Measurements from ENCODE around the gene PIK3CB. TPM values are rescaled to one million over a fixed set of nuclear protein-coding genes. Genes with fewer than 3 reads are reported as not detected.
A peak's percentile ranks its signal among the peaks of the same experiment; 100 is the strongest.
"Not testable (repeated sequence)": the region's sequence is repeated elsewhere in the genome, so short reads cannot be mapped to it uniquely, and the experiment has no call there.

PIK3CB gene
- total and polyA plus RNA-seq, 2 donors, result 11.7 to 20.2 TPM

DNA sequence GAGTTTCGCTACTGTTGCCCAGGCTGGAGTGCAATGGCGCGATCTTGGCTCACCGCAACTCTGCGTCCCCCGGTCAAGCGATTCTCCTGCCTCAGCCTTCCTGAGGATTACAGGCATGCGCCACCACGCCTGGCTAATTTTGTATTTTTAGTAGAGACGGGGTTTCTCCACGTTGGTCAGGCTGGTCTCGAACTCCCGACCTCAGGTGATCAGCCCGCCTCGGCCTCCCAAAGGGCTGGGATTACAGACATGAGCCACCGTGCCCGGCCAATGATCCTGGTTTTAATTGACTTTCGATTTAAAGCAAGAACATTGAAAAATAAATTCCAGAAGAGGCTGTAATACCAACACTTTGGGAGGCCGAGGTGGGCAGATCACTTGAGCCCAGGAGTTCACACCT lies 1.1 kb upstream of the PIK3CB start:
- H3K27me3 ChIP-seq (ENCODE audit: control insufficient read depth in 2 of 2, insufficient read depth in 1 of 2, low read length in 1 of 2); H3K9me3 ChIP-seq (ENCODE audit: control insufficient read depth in 2 of 2, insufficient read depth in 1 of 2, low read length in 1 of 2); H3K36me3 ChIP-seq (ENCODE audit: control insufficient read depth in 2 of 2, insufficient read depth in 2 of 2, low read length in 1 of 2); DNase-seq (ENCODE audit: low read depth in 6 of 9, low spot score in 9 of 9); H3K4me3 ChIP-seq (ENCODE audit: low read length in 2 of 2): not testable (repeated sequence)
- Histone ChIP-seq H3K27ac (ENCODE audit: low read depth in 1 of 2, low read length in 1 of 2) (peak overlapping the region in 1 of 2 donors; percentile 18), H3K4me1 (ENCODE audit: control insufficient read depth in 2 of 2, insufficient read depth in 2 of 2, low read length in 2 of 2) (peaks cover 8 to 15% of the 10 kb centered on the region in 2 donors)
- whole genome bisulfite sequencing, result 98% methylated on average over 19 of the region's 19 CpGs

DNA sequence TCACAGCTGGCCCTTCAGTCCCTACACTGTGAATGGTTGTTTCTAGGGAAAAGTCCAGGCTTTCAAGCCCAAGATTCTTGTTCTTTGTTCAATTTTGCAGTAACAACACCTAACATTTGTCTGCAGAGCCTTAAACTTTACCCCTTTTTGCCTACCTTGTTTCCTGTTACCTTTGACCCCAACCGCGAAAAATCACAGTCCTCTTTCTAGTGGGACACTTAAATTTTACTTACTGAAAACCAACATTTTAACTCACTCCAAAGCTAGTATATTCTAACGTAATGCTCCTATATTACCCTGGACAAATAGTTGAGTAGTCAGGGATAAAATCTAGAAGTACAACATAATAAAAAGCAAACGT lies 649 bp upstream of the PIK3CB start:
- peaks cover 8 to 15% of the 10 kb centered on the region in 2 donors for H3K4me1 ChIP-seq (ENCODE audit: control insufficient read depth in 2 of 2, insufficient read depth in 2 of 2, low read length in 2 of 2)
- peak overlapping the region; percentile 85 to 98 for H3K27ac ChIP-seq (ENCODE audit: low read depth in 1 of 2, low read length in 1 of 2)
- peak in 3 of 9 donors; percentile 8 to 21 (median 18) for DNase-seq (ENCODE audit: low read depth in 6 of 9, low spot score in 9 of 9)
- WGBS, result 79% methylated on average over 4 of the region's 4 CpGs
- no peaks in the 10 kb centered on the region for H3K36me3 ChIP-seq (ENCODE audit: control insufficient read depth in 2 of 2, insufficient read depth in 2 of 2, low read length in 1 of 2)
- no peaks in the 10 kb centered on the region for H3K9me3 ChIP-seq (ENCODE audit: control insufficient read depth in 2 of 2, insufficient read depth in 1 of 2, low read length in 1 of 2)
- H3K27me3 ChIP-seq (ENCODE audit: control insufficient read depth in 2 of 2, insufficient read depth in 1 of 2, low read length in 1 of 2), result no peaks in the 10 kb centered on the region
- peak overlapping the region; percentile 83 for H3K4me3 ChIP-seq (ENCODE audit: low read length in 2 of 2)

DNA sequence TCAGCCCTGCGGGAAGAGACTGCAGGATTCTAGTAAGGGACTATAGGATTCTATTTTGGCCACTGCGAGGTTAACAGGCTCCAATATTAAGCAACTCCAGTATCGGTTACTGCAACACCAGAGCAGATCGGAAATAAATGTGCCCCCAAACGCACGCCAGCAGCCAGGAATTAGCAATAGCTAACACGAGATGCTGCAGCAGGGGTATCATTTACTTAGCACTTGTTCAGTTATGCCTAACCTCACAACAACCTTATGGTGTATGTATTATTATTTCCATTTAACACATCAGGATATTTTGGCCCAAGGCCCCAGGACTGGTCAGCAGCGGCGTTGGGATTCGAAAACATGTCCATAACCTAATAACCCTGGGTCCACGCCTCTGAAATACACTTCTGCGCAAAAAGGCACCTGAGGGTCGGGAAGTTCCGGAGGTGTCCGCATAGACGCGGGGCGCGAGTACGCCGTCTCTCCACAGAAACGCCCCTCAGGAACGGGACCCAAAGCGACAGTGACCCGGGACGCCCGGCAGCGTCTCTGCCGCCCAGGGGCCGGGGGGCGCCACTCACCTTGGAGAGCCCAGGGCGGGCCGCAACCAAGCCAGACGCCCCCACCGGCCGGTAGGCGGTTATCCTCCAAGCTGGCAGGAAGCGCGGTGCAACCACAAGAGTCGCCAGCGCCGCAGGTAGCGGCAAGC lies 681 bp downstream of the PIK3CB start:
- H3K27me3 ChIP-seq (ENCODE audit: control insufficient read depth in 2 of 2, insufficient read depth in 1 of 2, low read length in 1 of 2), result no peaks in the 10 kb centered on the region
- peaks cover 8 to 15% of the 10 kb centered on the region in 2 donors for H3K4me1 ChIP-seq (ENCODE audit: control insufficient read depth in 2 of 2, insufficient read depth in 2 of 2, low read length in 2 of 2)
- H3K9me3 ChIP-seq (ENCODE audit: control insufficient read depth in 2 of 2, insufficient read depth in 1 of 2, low read length in 1 of 2), result no peaks in the 10 kb centered on the region
- WGBS, result under 1% methylated on average over 43 of the region's 43 CpGs
- no peaks in the 10 kb centered on the region for H3K36me3 ChIP-seq (ENCODE audit: control insufficient read depth in 2 of 2, insufficient read depth in 2 of 2, low read length in 1 of 2)
- peak overlapping the region; percentile 81 to 98 for H3K27ac ChIP-seq (ENCODE audit: low read depth in 1 of 2, low read length in 1 of 2)
- peak in 2 of 9 donors; percentile 28 to 29 for DNase-seq (ENCODE audit: low read depth in 6 of 9, low spot score in 9 of 9)
- peak overlapping the region; percentile 83 for H3K4me3 ChIP-seq (ENCODE audit: low read length in 2 of 2)

DNA sequence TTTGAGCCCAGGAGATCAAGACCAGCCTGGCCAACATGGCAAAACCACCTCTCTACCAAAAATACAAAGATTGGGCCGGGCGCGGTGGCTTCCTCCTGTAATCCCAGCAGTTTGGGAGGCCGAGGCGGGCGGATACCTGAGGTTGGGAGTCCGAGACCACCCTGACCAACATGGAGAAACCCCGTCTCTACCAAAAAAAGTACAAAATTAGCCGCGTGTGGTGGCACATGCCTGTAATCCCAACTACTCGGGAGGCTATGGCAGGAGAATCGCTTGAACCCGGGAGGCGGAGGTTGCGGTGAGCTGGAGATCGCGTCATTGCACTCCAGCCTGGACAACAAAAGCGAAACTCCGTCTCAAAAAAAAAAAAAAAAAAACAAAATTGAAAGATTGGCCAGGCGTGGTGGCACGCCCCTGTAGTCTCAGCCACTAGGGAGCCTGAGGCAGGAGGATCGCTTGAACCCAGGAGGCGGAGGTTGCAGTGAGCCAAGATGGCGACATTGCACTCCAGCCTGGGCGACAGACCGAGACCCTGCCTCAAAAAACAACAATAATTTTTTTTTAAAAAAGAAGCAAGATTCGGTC lies 2.2 kb downstream of the PIK3CB start:
- 98% methylated on average over 27 of the region's 27 CpGs for WGBS
- Histone ChIP-seq H3K27ac (ENCODE audit: low read depth in 1 of 2, low read length in 1 of 2) (peak overlapping the region in 1 of 2 donors; percentile 36), H3K4me1 (ENCODE audit: control insufficient read depth in 2 of 2, insufficient read depth in 2 of 2, low read length in 2 of 2) (peaks cover 8 to 15% of the 10 kb centered on the region in 2 donors)
- H3K27me3 ChIP-seq (ENCODE audit: control insufficient read depth in 2 of 2, insufficient read depth in 1 of 2, low read length in 1 of 2); H3K36me3 ChIP-seq (ENCODE audit: control insufficient read depth in 2 of 2, insufficient read depth in 2 of 2, low read length in 1 of 2); DNase-seq (ENCODE audit: low read depth in 6 of 9, low spot score in 9 of 9); H3K4me3 ChIP-seq (ENCODE audit: low read length in 2 of 2); H3K9me3 ChIP-seq (ENCODE audit: control insufficient read depth in 2 of 2, insufficient read depth in 1 of 2, low read length in 1 of 2): not testable (repeated sequence)

DNA sequence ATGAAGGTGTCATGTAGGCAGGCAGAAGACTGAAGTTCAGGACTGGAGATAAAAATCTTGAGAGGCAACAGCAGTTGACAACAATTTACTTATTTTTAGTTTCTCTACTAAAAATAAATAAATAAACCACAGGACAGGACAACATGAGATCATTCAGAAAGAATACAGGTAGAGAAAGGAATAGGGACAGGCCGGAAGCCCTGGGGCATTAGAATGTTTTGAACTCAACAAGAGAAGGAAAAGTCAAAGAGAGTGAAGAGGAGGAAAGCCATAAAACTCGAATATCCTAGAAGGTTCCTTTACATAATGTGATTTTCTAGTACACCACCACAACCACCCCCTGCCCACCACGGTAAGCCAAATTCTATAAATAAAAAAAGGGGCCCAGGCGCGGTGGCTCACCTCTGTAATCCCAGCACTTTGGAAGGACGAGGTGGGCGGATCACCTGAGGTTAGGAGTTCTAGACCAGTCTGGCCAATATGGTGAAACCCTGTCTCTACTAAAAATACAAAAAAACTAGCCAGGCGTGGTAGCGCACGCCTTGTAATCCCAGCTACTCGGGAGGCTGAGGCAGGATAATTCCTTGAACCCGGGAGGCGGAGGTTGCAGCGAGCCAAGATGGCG lies 4.7 kb downstream of the PIK3CB start:
- Histone ChIP-seq H3K36me3 (ENCODE audit: control insufficient read depth in 2 of 2, insufficient read depth in 2 of 2, low read length in 1 of 2) (peaks cover 5 to 9% of the 10 kb centered on the region in 2 donors), H3K4me3 (ENCODE audit: low read length in 2 of 2) (no peak overlapping the region), H3K27ac (ENCODE audit: low read depth in 1 of 2, low read length in 1 of 2) (no peak overlapping the region), H3K27me3 (ENCODE audit: control insufficient read depth in 2 of 2, insufficient read depth in 1 of 2, low read length in 1 of 2) (no peaks in the 10 kb centered on the region), H3K9me3 (ENCODE audit: control insufficient read depth in 2 of 2, insufficient read depth in 1 of 2, low read length in 1 of 2) (no peaks in the 10 kb centered on the region), H3K4me1 (ENCODE audit: control insufficient read depth in 2 of 2, insufficient read depth in 2 of 2, low read length in 2 of 2) (peaks cover 5 to 11% of the 10 kb centered on the region in 2 donors)
- no peak for DNase-seq (ENCODE audit: low read depth in 6 of 9, low spot score in 9 of 9)
- WGBS, result 98% methylated on average over 15 of the region's 15 CpGs

DNA sequence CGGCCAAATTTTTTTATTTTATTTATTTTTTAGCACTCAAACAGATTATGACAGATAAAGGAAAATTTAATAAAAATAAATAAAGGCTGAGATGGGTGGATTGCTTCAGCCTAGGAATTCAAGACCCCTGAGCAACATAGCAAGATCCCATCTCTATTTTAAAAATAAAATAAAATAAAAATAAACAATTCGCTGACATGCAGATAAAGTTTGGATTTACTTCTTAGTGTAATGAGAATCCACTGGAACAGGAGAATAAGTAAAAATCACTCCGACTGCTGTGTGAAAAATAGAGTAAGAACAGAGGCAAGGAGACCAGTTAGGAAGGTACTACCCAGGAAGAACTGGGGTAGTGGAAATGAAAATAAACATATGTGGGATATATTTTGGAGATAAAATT lies 5.6 kb downstream of the PIK3CB start:
- no peak for DNase-seq (ENCODE audit: low read depth in 6 of 9, low spot score in 9 of 9)
- Histone ChIP-seq H3K36me3 (ENCODE audit: control insufficient read depth in 2 of 2, insufficient read depth in 2 of 2, low read length in 1 of 2) (peaks cover 6 to 9% of the 10 kb centered on the region in 2 donors), H3K4me1 (ENCODE audit: control insufficient read depth in 2 of 2, insufficient read depth in 2 of 2, low read length in 2 of 2) (peaks cover 5 to 10% of the 10 kb centered on the region in 2 donors), H3K4me3 (ENCODE audit: low read length in 2 of 2) (no peak overlapping the region), H3K27me3 (ENCODE audit: control insufficient read depth in 2 of 2, insufficient read depth in 1 of 2, low read length in 1 of 2) (no peaks in the 10 kb centered on the region), H3K27ac (ENCODE audit: low read depth in 1 of 2, low read length in 1 of 2) (no peak overlapping the region), H3K9me3 (ENCODE audit: control insufficient read depth in 2 of 2, insufficient read depth in 1 of 2, low read length in 1 of 2) (no peaks in the 10 kb centered on the region)
- WGBS, result 96% methylated on average over 3 of the region's 3 CpGs

DNA sequence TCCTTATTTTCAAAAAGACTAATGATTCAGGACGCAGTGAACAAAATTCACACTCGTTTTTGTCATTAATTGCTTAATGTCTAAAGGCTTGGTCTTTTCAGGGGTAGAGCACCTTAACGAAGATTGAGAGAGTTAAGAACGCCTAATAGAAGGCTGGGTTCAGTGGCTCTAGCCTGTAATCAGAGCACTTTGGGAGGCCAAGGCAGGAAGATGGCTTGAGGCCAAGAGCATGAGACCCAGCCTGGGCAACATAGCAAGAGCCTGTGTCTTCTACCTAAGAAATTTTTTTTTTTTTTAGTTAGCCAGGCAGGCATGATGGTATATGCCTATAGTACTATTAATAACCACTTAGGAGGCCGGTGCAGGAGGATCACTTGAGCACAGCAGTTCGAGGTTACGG lies 7.5 kb downstream of the PIK3CB start:
- Histone ChIP-seq H3K4me3 (ENCODE audit: low read length in 2 of 2) (no peak overlapping the region), H3K9me3 (ENCODE audit: control insufficient read depth in 2 of 2, insufficient read depth in 1 of 2, low read length in 1 of 2) (no peaks in the 10 kb centered on the region), H3K4me1 (ENCODE audit: control insufficient read depth in 2 of 2, insufficient read depth in 2 of 2, low read length in 2 of 2) (no peaks in the 10 kb centered on the region), H3K36me3 (ENCODE audit: control insufficient read depth in 2 of 2, insufficient read depth in 2 of 2, low read length in 1 of 2) (peaks cover 6 to 9% of the 10 kb centered on the region in 2 donors), H3K27me3 (ENCODE audit: control insufficient read depth in 2 of 2, insufficient read depth in 1 of 2, low read length in 1 of 2) (no peaks in the 10 kb centered on the region), H3K27ac (ENCODE audit: low read depth in 1 of 2, low read length in 1 of 2) (no peak overlapping the region)
- DNase-seq (ENCODE audit: low read depth in 6 of 9, low spot score in 9 of 9), result no peak
- WGBS, result 92% methylated on average over 7 of the region's 7 CpGs

DNA sequence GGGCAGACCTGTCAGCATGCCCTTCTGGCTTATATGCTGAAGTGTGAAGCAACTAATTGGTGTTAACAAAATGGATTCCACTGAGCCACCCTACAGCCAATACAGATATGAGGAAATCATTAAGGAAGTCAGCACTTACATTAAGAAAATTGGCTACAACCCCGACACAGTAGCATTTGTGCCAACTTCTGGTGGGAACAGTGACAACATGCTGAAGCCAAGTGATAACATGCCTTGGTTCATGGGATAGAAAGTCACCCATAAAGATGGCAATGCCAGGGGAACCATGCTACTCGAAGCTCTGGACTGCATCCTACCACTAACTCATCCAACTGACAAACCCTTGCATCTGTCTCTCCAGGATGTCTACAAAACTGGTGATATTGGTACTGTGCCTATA lies 9.4 kb downstream of the PIK3CB start:
- Histone ChIP-seq H3K27me3 (ENCODE audit: control insufficient read depth in 2 of 2, insufficient read depth in 1 of 2, low read length in 1 of 2) (no peaks in the 10 kb centered on the region), H3K4me3 (ENCODE audit: low read length in 2 of 2) (no peak overlapping the region), H3K9me3 (ENCODE audit: control insufficient read depth in 2 of 2, insufficient read depth in 1 of 2, low read length in 1 of 2) (no peaks in the 10 kb centered on the region), H3K27ac (ENCODE audit: low read depth in 1 of 2, low read length in 1 of 2) (no peak overlapping the region), H3K36me3 (ENCODE audit: control insufficient read depth in 2 of 2, insufficient read depth in 2 of 2, low read length in 1 of 2) (peaks cover 6 to 9% of the 10 kb centered on the region in 2 donors), H3K4me1 (ENCODE audit: control insufficient read depth in 2 of 2, insufficient read depth in 2 of 2, low read length in 2 of 2) (no peaks in the 10 kb centered on the region)
- 93% methylated on average over 2 of the region's 2 CpGs for WGBS
- no peak for DNase-seq (ENCODE audit: low read depth in 6 of 9, low spot score in 9 of 9)

DNA sequence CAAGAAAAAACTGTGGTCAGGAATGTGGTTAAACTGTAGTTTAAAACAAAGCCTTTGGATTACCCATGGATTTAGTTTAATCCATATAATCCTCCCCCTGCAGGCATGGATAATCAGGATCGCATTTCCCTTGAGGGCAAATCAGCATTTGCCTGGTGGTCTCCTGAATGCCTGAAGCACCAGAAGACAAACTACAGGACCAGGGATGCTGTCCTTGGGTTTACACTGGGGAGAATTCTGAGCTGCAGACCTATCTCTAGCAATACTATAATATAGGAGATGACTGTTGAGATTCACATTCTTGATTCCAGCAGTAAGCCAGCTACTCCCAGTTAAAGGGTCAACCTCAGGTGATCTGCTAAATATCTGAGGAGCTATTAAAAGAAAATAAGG lies 10.6 kb downstream of the PIK3CB start:
- WGBS, result 98% methylated on average over 1 of the region's 1 CpG
- no peak overlapping the region for H3K4me3 ChIP-seq (ENCODE audit: low read length in 2 of 2)
- peaks cover 6 to 9% of the 10 kb centered on the region in 2 donors for H3K36me3 ChIP-seq (ENCODE audit: control insufficient read depth in 2 of 2, insufficient read depth in 2 of 2, low read length in 1 of 2)
- H3K9me3 ChIP-seq (ENCODE audit: control insufficient read depth in 2 of 2, insufficient read depth in 1 of 2, low read length in 1 of 2), result no peaks in the 10 kb centered on the region
- DNase-seq (ENCODE audit: low read depth in 6 of 9, low spot score in 9 of 9), result no peak
- H3K27ac ChIP-seq (ENCODE audit: low read depth in 1 of 2, low read length in 1 of 2), result peak overlapping the region in 1 of 2 donors; percentile 52
- no peaks in the 10 kb centered on the region for H3K4me1 ChIP-seq (ENCODE audit: control insufficient read depth in 2 of 2, insufficient read depth in 2 of 2, low read length in 2 of 2)
- H3K27me3 ChIP-seq (ENCODE audit: control insufficient read depth in 2 of 2, insufficient read depth in 1 of 2, low read length in 1 of 2), result no peaks in the 10 kb centered on the region

Measured in thymus (tissue), 11 donors.